Ectodermal cell (in vitro differentiated cells): ENCODE results near the gene P2RX6.
"Not testable (repeated sequence)": the region's sequence is repeated elsewhere in the genome, so short reads cannot be mapped to it uniquely, and the experiment has no call there.

Source experiments
- H3K27ac ChIP-seq: 2 replicates; pipeline ENCODE4 v1.7.0; 2013; ENCODE audit warnings: mild to moderate bottlenecking, low read depth, low read length; ENCODE audit not compliant: insufficient read depth, poor library complexity, severe bottlenecking
- H3K27me3 ChIP-seq: 2 replicates; pipeline ENCODE4 v1.7.0; 2013; ENCODE audit warnings: mild to moderate bottlenecking, low read length; ENCODE audit not compliant: insufficient read depth, control insufficient read depth, poor library complexity, severe bottlenecking
- H3K36me3 ChIP-seq: one replicate; pipeline ENCODE4 v1.7.0; 2013; ENCODE audit warnings: low read length; ENCODE audit not compliant: control insufficient read depth, insufficient read depth
- H3K4me1 ChIP-seq: one replicate; pipeline ENCODE4 v1.7.0; 2013; ENCODE audit warnings: low read length; ENCODE audit not compliant: control insufficient read depth, insufficient read depth
- H3K4me3 ChIP-seq: 2 replicates; pipeline ENCODE4 v1.7.0; 2013; ENCODE audit warnings: low read depth, low read length, control low read depth; ENCODE audit not compliant: insufficient read depth
- H3K9me3 ChIP-seq: 2 replicates; pipeline ENCODE4 v1.7.0; 2013; ENCODE audit warnings: mild to moderate bottlenecking, low read length, moderate library complexity; ENCODE audit not compliant: control insufficient read depth
- WGBS, 2 experiments: methylation state at CpG; one replicate each; pipeline ENCODE4 v1.1.7; 2013; ENCODE audit warnings: missing lambda C conversion rate in 2 of 2; 5-methylcytosine and 5-hydroxymethylcytosine counted together

The P2RX6 gene

DNA sequence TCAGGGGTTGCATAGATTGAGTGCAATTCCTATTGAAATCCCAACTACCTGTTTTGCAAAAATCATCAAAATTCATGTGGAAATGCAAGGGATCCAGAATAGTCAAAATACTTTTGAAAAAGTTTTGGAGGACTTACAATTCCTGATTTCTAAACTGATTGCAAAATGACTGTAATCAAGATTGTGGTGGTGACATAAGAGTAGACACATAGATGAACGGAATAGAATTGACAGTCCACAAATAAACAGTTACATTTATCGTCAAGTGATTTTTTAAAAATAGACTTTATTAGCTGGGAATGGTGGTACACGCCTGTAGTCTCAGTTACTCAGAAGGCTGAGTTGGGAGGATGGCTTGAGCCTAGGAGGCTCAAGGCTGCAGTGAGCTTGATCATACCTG lies 20.0 kb downstream of the P2RX6 start:
- H3K9me3 ChIP-seq = no peaks in the 10 kb centered on the region
- H3K36me3 ChIP-seq = no peaks in the 10 kb centered on the region
- H3K4me3 ChIP-seq = no peak overlapping the region
- no peak overlapping the region for H3K27ac ChIP-seq
- H3K27me3 ChIP-seq = peaks cover 41% of the 10 kb centered on the region
- WGBS, 2 experiments = 91 to 97% methylated on average over 3 of the region's 3 CpGs
- H3K4me1 ChIP-seq = peaks cover 17% of the 10 kb centered on the region

GRCh38 chr22:21038405-21038804 lies 23.4 kb downstream of the P2RX6 start:
- H3K36me3 ChIP-seq = no peaks in the 10 kb centered on the region
- H3K27ac ChIP-seq = no peak overlapping the region
- peaks cover under 1% of the 10 kb centered on the region for H3K4me1 ChIP-seq
- no peak overlapping the region for H3K4me3 ChIP-seq
- H3K9me3 ChIP-seq = no peaks in the 10 kb centered on the region
- peaks cover 9% of the 10 kb centered on the region for H3K27me3 ChIP-seq
- 87 to 90% methylated on average over 2 of the region's 2 CpGs for WGBS, 2 experiments

GRCh38 chr22:21039158-21039557 lies 24.2 kb downstream of the P2RX6 start:
- H3K4me3 ChIP-seq, H3K27me3 ChIP-seq, H3K36me3 ChIP-seq, H3K9me3 ChIP-seq, H3K4me1 ChIP-seq, H3K27ac ChIP-seq: not testable (repeated sequence)
- 81 to 90% methylated on average over 5 of the region's 5 CpGs for WGBS, 2 experiments

GRCh38 chr22:21041937-21042336 lies 27.0 kb downstream of the P2RX6 start:
- 73 to 74% methylated on average over 4 of the region's 4 CpGs for WGBS, 2 experiments

GRCh38 chr22:21042978-21043859 lies 28.3 kb downstream of the P2RX6 start:
- Histone ChIP-seq H3K4me3 (no peak overlapping the region), H3K27ac (no peak overlapping the region), H3K4me1 (peaks cover 14% of the 10 kb centered on the region), H3K9me3 (no peaks in the 10 kb centered on the region), H3K27me3 (peaks cover 3% of the 10 kb centered on the region), H3K36me3 (no peaks in the 10 kb centered on the region)
- WGBS, 2 experiments = 84 to 91% methylated on average over 6 of the region's 6 CpGs

More at GRCh38 chr22:21041937-21042336, 27.0 kb downstream of the P2RX6 start:
- Histone ChIP-seq H3K4me1 (peaks cover 14% of the 10 kb centered on the region), H3K9me3 (no peaks in the 10 kb centered on the region), H3K36me3 (no peaks in the 10 kb centered on the region), H3K27ac (no peak overlapping the region), H3K27me3 (peaks cover 3% of the 10 kb centered on the region), H3K4me3 (no peak overlapping the region)

- H3K27ac ChIP-seq = no peak overlapping the region
- no peaks in the 10 kb centered on the region for H3K36me3 ChIP-seq
- H3K27me3 ChIP-seq = peaks cover 3% of the 10 kb centered on the region
- no peak overlapping the region for H3K4me3 ChIP-seq
- H3K9me3 ChIP-seq = no peaks in the 10 kb centered on the region
- 93 to 95% methylated on average over 15 of the region's 15 CpGs for WGBS, 2 experiments
- peaks cover 14% of the 10 kb centered on the region for H3K4me1 ChIP-seq
Measured at GRCh38 chr22:21043860-21044535, 29.0 kb downstream of the P2RX6 start.

DNA sequence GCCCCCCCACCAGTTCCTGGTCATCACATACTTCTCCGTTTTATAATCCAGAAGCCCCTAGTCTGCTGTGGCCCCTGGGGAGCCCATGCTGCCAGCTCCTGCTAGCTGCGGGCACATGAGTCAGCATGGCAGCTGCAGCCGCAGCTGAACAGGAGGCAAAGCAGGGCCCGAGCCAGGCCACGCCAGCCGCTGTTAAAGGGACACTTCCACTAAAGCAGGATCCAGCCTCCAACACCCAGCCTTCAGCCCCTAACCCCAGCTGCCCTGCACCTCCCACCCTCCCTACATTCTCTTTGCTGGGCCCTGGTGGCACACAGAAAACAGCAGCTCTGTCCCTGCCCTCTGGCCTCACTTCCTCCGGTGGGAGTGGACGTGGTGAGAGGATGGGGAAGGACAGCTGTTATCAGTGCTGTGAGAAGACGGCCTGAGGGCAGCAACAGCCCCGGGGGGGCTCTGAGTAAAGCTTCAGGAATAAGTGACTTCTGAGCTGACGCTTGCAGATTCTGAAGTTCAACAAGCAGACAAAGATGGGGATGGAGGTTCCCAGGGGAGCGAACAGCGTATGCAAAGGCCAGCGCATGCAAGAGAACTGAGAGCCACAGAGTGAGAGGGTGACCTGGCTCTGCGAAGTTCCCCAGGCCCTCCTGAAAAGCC lies 30.1 kb downstream of the P2RX6 start:
- Histone ChIP-seq H3K27me3 (peaks cover 3% of the 10 kb centered on the region), H3K36me3 (no peaks in the 10 kb centered on the region), H3K27ac (peak overlapping the region; percentile 57), H3K4me3 (peak overlapping the region; percentile 5), H3K4me1 (peaks cover 14% of the 10 kb centered on the region), H3K9me3 (no peaks in the 10 kb centered on the region)
- 27 to 31% methylated on average over 15 of the region's 15 CpGs for WGBS, 2 experiments

- H3K36me3 ChIP-seq = no peaks in the 10 kb centered on the region
- H3K4me1 ChIP-seq = peaks cover 14% of the 10 kb centered on the region
- peak within 1 kb of the TSS; percentile 57 for H3K27ac ChIP-seq
- WGBS, 2 experiments = 1% methylated on average over 47 of the region's 47 CpGs
- peak within 1 kb of the TSS; percentile 38 for H3K4me3 ChIP-seq
- H3K27me3 ChIP-seq = peaks cover 3% of the 10 kb centered on the region
- no peaks in the 10 kb centered on the region for H3K9me3 ChIP-seq
Measured at GRCh38 chr22:21045585-21046294, 30.8 kb downstream of the P2RX6 start, which contains the start of gene LRRC74B. Gene LRRC74B, plus strand, starts transcription at chr22:21045946. Its CDS starts 41 bp downstream, at chr22:21045987.

GRCh38 chr22:21047035-21047661 lies 32.2 kb downstream of the P2RX6 start:
- Histone ChIP-seq H3K27ac (no peak overlapping the region), H3K9me3 (no peaks in the 10 kb centered on the region), H3K4me1 (peaks cover 19% of the 10 kb centered on the region), H3K4me3 (no peak overlapping the region), H3K36me3 (no peaks in the 10 kb centered on the region), H3K27me3 (peaks cover 3% of the 10 kb centered on the region)
- 94 to 95% methylated on average over 14 of the region's 14 CpGs for WGBS, 2 experiments
